ENCODE results near the gene DYRK1A. TPM values are rescaled to one million over a fixed set of nuclear protein-coding genes. Genes with fewer than 3 reads are reported as not detected.
"Not testable (repeated sequence)": the region's sequence is repeated elsewhere in the genome, so short reads cannot be mapped to it uniquely, and the experiment has no call there.

DYRK1A gene
- 100 to 1,000 TPM in 2 of 4 donors, 10 to 100 TPM in 2; 71.5 to 116 (median 90.9) TPM for total RNA-seq

DNA sequence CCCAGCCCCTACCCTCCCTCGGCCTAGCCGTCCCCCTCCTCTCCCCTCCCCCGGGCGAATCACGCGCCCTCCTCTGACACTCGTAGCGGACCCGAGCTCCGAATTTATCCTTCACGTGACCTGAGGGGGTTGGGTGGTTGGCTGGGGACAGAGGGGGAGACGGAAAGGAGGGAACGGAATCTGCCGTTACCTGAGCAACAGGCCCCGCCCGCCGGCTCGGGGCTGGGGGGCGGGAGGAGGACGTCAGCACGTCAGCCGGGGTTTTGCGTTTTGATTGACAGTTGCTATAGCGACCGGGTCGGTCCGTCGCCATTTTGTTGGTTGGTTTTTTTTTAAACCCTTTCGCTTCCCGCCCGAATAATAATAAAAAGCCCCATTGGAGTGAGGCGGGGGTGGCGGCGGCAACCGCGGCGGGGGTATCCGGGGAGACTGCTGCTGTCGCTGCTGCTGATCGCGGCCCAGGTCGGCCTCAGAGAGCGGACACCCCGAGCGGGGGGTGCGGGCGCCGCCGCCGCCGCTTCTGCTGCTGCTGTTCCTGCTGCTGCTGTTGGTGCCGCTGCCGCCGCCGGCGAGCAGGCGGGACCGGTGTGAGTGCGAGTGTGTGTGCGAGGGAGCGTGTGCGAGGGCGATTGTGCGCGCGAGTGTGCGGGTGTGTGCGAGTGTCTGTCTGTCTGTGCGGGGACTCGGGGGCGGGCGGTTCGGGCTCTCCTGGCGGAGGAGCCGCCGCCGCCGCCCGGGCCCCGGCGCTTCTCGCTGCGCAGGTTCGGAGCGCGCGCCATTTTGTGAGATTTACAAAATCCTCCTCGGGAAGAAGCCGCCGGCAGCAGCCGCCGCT, at the start of gene DYRK1A:
Gene DYRK1A (plus strand): TSS at position 292 of the 835 bp plus-strand sequence. CDS start 53,602 bp downstream, outside the sequence.
- WGBS, 2 donors (ENCODE audit: low coverage in 1 of 2): 0% methylated on average over 74 of the region's 92 CpGs; no CpG with 5 or more reads in 1 of the 2 donors
- Histone ChIP-seq H3K4me1 (peaks cover 9 to 43% (median 33%) of the 10 kb centered on the region in 4 donors), H3K9me3 (no peaks in the 10 kb centered on the region), H3K27ac (peak within 1 kb of the TSS; percentile 96 to 100 (median 100)), H3K36me3 (no peaks in the 10 kb centered on the region), H3K27me3 (no peaks in the 10 kb centered on the region), H3K4me3 (peak within 1 kb of the TSS; percentile 84 to 99 (median 96))
- intact Hi-C loops (cut with DNase I; ENCODE audit: low total_unique reads) (loop anchor here (10.0 kb wide), 1 partner anchor 198 kb away; no protein-coding TSS in a partner anchor), in situ Hi-C loops (cut with MboI; ENCODE audit: low pct_ligation_motif_present in 1 of 4, low pct_unique_long_range_greater_than_20kb in 1 of 4, low sequenced_read_pairs in 3 of 4) (no loop called here)
- DNase-seq: peak; percentile 99
- TF ChIP-seq POLR2AphosphoS5 (IDR thresholded peaks at IDR 0.05) (peak; percentile 48 to 79 (median 70)), POLR2A (IDR thresholded peaks at IDR 0.05) (peak; percentile 92), EP300 (IDR thresholded peaks at IDR 0.05; ENCODE audit: low read depth) (peak; percentile 72)
- TF ChIP-seq, protein P1, sequence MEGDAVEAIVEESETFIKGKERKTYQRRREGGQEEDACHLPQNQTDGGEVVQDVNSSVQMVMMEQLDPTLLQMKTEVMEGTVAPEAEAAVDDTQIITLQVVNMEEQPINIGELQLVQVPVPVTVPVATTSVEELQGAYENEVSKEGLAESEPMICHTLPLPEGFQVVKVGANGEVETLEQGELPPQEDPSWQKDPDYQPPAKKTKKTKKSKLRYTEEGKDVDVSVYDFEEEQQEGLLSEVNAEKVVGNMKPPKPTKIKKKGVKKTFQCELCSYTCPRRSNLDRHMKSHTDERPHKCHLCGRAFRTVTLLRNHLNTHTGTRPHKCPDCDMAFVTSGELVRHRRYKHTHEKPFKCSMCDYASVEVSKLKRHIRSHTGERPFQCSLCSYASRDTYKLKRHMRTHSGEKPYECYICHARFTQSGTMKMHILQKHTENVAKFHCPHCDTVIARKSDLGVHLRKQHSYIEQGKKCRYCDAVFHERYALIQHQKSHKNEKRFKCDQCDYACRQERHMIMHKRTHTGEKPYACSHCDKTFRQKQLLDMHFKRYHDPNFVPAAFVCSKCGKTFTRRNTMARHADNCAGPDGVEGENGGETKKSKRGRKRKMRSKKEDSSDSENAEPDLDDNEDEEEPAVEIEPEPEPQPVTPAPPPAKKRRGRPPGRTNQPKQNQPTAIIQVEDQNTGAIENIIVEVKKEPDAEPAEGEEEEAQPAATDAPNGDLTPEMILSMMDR (IDR thresholded peaks at IDR 0.05): no peak

DNA sequence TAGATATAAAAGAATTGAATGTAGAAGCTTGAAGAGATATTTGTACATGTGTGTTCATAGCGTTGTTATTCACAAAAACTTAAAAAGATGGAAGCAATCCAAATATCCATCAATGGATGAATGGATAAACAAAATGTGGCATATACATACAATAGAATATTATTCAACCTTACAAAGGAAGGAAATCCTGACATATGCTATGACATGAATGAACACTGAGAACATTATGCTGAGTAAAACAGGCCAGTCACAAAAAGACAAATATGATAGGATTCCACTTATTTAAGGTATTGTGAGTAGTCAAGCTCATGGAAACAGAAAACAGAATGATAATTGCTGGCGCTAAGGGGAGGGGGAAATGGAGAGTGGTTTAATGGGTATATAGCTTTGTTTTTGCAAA, 47.0 kb upstream of the DYRK1A start:
- 86 to 87% methylated on average over 2 of the region's 2 CpGs for WGBS, 2 donors (ENCODE audit: low coverage in 1 of 2)
- no peak overlapping the region for H3K27ac ChIP-seq
- no peak overlapping the region for H3K4me3 ChIP-seq
- intact Hi-C loops (cut with DNase I; ENCODE audit: low total_unique reads) (no loop called here), in situ Hi-C loops (cut with MboI; ENCODE audit: low pct_ligation_motif_present in 1 of 4, low pct_unique_long_range_greater_than_20kb in 1 of 4, low sequenced_read_pairs in 3 of 4) (no loop called here)
- DNase-seq: no peak
- no peaks in the 10 kb centered on the region for H3K27me3 ChIP-seq
- TF ChIP-seq POLR2AphosphoS5 (IDR thresholded peaks at IDR 0.05) (no peak), POLR2A (IDR thresholded peaks at IDR 0.05) (no peak), EP300 (IDR thresholded peaks at IDR 0.05; ENCODE audit: low read depth) (no peak)
- TF ChIP-seq, protein P1 (IDR thresholded peaks at IDR 0.05): no peak
- peaks cover 10 to 16% of the 10 kb centered on the region in 2 donors for H3K9me3 ChIP-seq
- no peaks in the 10 kb centered on the region for H3K4me1 ChIP-seq
- H3K36me3 ChIP-seq: no peaks in the 10 kb centered on the region

DNA sequence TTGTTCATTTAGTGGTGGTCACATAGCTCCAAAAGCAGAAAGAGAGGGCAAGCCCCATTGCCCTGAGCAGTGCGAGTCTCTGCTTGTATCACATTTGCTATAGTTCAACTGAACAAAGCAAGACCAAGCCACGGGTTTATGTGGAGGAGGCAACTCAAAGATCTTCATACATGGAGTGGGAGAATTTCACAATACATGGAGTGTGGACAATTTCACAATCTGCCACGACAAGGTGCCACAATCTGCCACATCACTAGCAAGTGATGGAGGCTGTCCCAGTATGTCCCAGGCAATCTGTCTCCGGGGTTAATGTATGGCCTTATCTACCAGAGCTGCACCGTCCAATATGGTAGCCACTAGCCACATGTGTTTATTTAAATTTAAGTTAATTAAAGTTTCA, 44.5 kb upstream of the DYRK1A start:
- in situ Hi-C loops (cut with MboI; ENCODE audit: low pct_ligation_motif_present in 1 of 4, low pct_unique_long_range_greater_than_20kb in 1 of 4, low sequenced_read_pairs in 3 of 4): no loop called here
- Histone ChIP-seq H3K4me1 (no peaks in the 10 kb centered on the region), H3K9me3 (peaks cover 6 to 7% of the 10 kb centered on the region in 2 donors), H3K27ac (no peak overlapping the region), H3K27me3 (no peaks in the 10 kb centered on the region), H3K36me3 (no peaks in the 10 kb centered on the region), H3K4me3 (no peak overlapping the region)
- TF ChIP-seq EP300 (IDR thresholded peaks at IDR 0.05; ENCODE audit: low read depth) (no peak), POLR2AphosphoS5 (IDR thresholded peaks at IDR 0.05) (no peak), POLR2A (IDR thresholded peaks at IDR 0.05) (no peak)
- TF ChIP-seq, protein P1 (IDR thresholded peaks at IDR 0.05): no peak
- 68 to 71% methylated on average over 5 of the region's 5 CpGs for WGBS, 2 donors (ENCODE audit: low coverage in 1 of 2)
- DNase-seq: no peak
- intact Hi-C loops (cut with DNase I; ENCODE audit: low total_unique reads): no loop called here

- 92 to 100% methylated on average over 2 of the region's 2 CpGs for WGBS, 2 donors (ENCODE audit: low coverage in 1 of 2)
- TF ChIP-seq POLR2A (IDR thresholded peaks at IDR 0.05) (no peak), EP300 (IDR thresholded peaks at IDR 0.05; ENCODE audit: low read depth) (no peak), POLR2AphosphoS5 (IDR thresholded peaks at IDR 0.05) (no peak)
- TF ChIP-seq, protein P1 (IDR thresholded peaks at IDR 0.05): no peak
Observed at GRCh38 chr21:37324558-37324957, 42.0 kb upstream of the DYRK1A start.

GRCh38 chr21:37328147-37328546, 38.4 kb upstream of the DYRK1A start:
- 65 to 81% methylated on average over 4 to 7 of the region's 7 CpGs for WGBS, 2 donors (ENCODE audit: low coverage in 1 of 2)
- H3K9me3 ChIP-seq; H3K4me3 ChIP-seq; in situ Hi-C loops (cut with MboI; ENCODE audit: low pct_ligation_motif_present in 1 of 4, low pct_unique_long_range_greater_than_20kb in 1 of 4, low sequenced_read_pairs in 3 of 4); H3K27me3 ChIP-seq; intact Hi-C loops (cut with DNase I; ENCODE audit: low total_unique reads); H3K27ac ChIP-seq; H3K36me3 ChIP-seq; H3K4me1 ChIP-seq; DNase-seq: not testable (repeated sequence)

More at GRCh38 chr21:37324558-37324957, 42.0 kb upstream of the DYRK1A start:
- Histone ChIP-seq H3K4me3 (no peak overlapping the region), H3K36me3 (no peaks in the 10 kb centered on the region), H3K9me3 (no peaks in the 10 kb centered on the region), H3K27ac (no peak overlapping the region), H3K4me1 (no peaks in the 10 kb centered on the region), H3K27me3 (no peaks in the 10 kb centered on the region)
- intact Hi-C loops (cut with DNase I; ENCODE audit: low total_unique reads): no loop called here
- no peak for DNase-seq
- in situ Hi-C loops (cut with MboI; ENCODE audit: low pct_ligation_motif_present in 1 of 4, low pct_unique_long_range_greater_than_20kb in 1 of 4, low sequenced_read_pairs in 3 of 4): no loop called here

Data from transverse colon (tissue), 4 donors.